Keratinocyte (primary cell): ENCODE data around the gene ASF1A. TPM values are rescaled to one million over a fixed set of nuclear protein-coding genes. Genes with fewer than 3 reads are reported as not detected.

ENCODE experiments used
- DNase-seq: peaks from one replicate; pipeline ENCODE4 v3.0.0-alpha.2; 2011; ENCODE audit warnings: low read depth, missing footprints, low spot score
- FAIRE-seq: peaks from 2 replicates; lab custom pipeline; 2011; peaks lifted over from hg19 to GRCh38; lab: Jason Lieb, UNC
- H2AFZ ChIP-seq: 2 replicates; pipeline ENCODE4 v1.6.0; 2012; ENCODE audit warnings: low read length, control low read depth, inconsistent platforms; ENCODE audit not compliant: control insufficient read depth
- H3K27ac ChIP-seq: 2 replicates; pipeline ENCODE4 v1.5.1; 2011; ENCODE audit warnings: low read length; ENCODE audit not compliant: control insufficient read depth, insufficient read depth
- H3K27me3 ChIP-seq: 3 replicates; pipeline ENCODE4 v1.6.0; 2011; ENCODE audit warnings: low read length; ENCODE audit not compliant: control insufficient read depth, insufficient read depth; ENCODE audit errors: extremely low read depth
- H3K36me3 ChIP-seq, 2 experiments: 2 replicates in 1 of 2; 3 replicates in 1 of 2; pipeline ENCODE4 v1.5.1; 2011; ENCODE audit warnings: low read length in 2 of 2, mild to moderate bottlenecking in 1 of 2; ENCODE audit not compliant: control insufficient read depth in 2 of 2, insufficient read depth in 2 of 2; ENCODE audit errors: extremely low read depth in 1 of 2
- H3K4me1 ChIP-seq: 3 replicates; pipeline ENCODE4 v1.5.1; 2011; ENCODE audit warnings: low read length; ENCODE audit not compliant: control insufficient read depth, insufficient read depth; ENCODE audit errors: extremely low read depth
- H3K4me2 ChIP-seq: 3 replicates; pipeline ENCODE4 v1.6.0; 2011; ENCODE audit warnings: low read depth, low read length; ENCODE audit not compliant: control insufficient read depth, insufficient read depth; ENCODE audit errors: extremely low read depth
- H3K4me3 ChIP-seq, 3 experiments: fragments of 200-600 bp in 1 of 3; sonication (generic) in 1 of 3; 2 replicates in 2 of 3; 3 replicates in 1 of 3; pipeline ENCODE4 v1.5.1; 2011 to 2016; ENCODE audit warnings: low read length in 3 of 3, mild to moderate bottlenecking in 3 of 3, control low read depth in 2 of 3, inconsistent platforms in 1 of 3, low read depth in 1 of 3, mixed read lengths in 1 of 3, mixed run types in 1 of 3, moderate library complexity in 1 of 3; ENCODE audit not compliant: control insufficient read depth in 2 of 3, insufficient read depth in 2 of 3; ENCODE audit errors: extremely low read depth in 1 of 3
- H3K79me2 ChIP-seq: 2 replicates; pipeline ENCODE4 v1.6.0; 2012; ENCODE audit warnings: low read length; ENCODE audit not compliant: control insufficient read depth, insufficient read depth
- H3K9ac ChIP-seq: 3 replicates; pipeline ENCODE4 v1.6.0; 2011; ENCODE audit warnings: low read length; ENCODE audit not compliant: control insufficient read depth, insufficient read depth; ENCODE audit errors: extremely low read depth
- H3K9me1 ChIP-seq: 3 replicates; pipeline ENCODE4 v1.6.0; 2011; ENCODE audit warnings: low read length; ENCODE audit not compliant: control insufficient read depth, insufficient read depth; ENCODE audit errors: extremely low read depth
- H3K9me3 ChIP-seq: 2 replicates; pipeline ENCODE4 v1.5.1; 2012; ENCODE audit warnings: low read depth, low read length; ENCODE audit not compliant: control insufficient read depth
- H4K20me1 ChIP-seq: 3 replicates; pipeline ENCODE4 v1.6.0; 2011; ENCODE audit warnings: low read length; ENCODE audit not compliant: control insufficient read depth, insufficient read depth; ENCODE audit errors: extremely low read depth
- CTCF ChIP-seq, 3 experiments: IDR thresholded peaks in 1 of 3; conservative IDR thresholded peaks in 1 of 3; optimal IDR thresholded peaks in 1 of 3; 2 replicates in 2 of 3; 3 replicates in 1 of 3; pipeline versions ENCODE3 to v1.5.1; 2011; ENCODE audit warnings: low read length in 3 of 3, mild to moderate bottlenecking in 3 of 3, moderate library complexity in 2 of 3, control low read depth in 1 of 3, inconsistent platforms in 1 of 3; ENCODE audit not compliant: insufficient read depth in 2 of 3; ENCODE audit errors: extremely low read depth in 1 of 3
- EZH2 ChIP-seq: IDR thresholded peaks from one replicate; pipeline ENCODE4 v1.6.1; 2012; ENCODE audit warnings: inconsistent platforms, mild to moderate bottlenecking, low read length, moderate library complexity
- dilution Hi-C: fragments of 300-500 bp; cut with MboI; formaldehyde crosslinking; loops from one replicate; pipeline ENCODE4 v1.7.0; 2020; ENCODE audit warnings: low sequenced_read_pairs; ENCODE audit not compliant: extremely low pct_ligation_motif_present
- polyA plus RNA-seq, 5 experiments: library from polyadenylated mRNA; depleted of rRNA in 3 of 5; stranded (reverse) in 3 of 5; stranded (forward) in 1 of 5; unstranded in 1 of 5; fragments of >200 nt; gene quantifications; 1 replicate in 1 of 5; 2 replicates in 3 of 5; 3 replicates in 1 of 5; pipeline versions ENCODE4 v1.2.1 to v1.2.3, GENCODE V29; 2011 to 2012; ENCODE audit warnings: missing spikeins in 2 of 5, low read depth in 1 of 5, low replicate concordance in 1 of 5

Gene ASF1A
- polyA plus RNA-seq, 1 donor (not counting 4 experiments of a cell fraction or from before 2014, with no cell fraction given) = 19.9 TPM

- H3K36me3 ChIP-seq = no peaks in the 10 kb centered on the region
- H3K4me3 ChIP-seq = peak overlapping the region; percentile 38 to 92 (median 72)
- H3K9me1 ChIP-seq = no peaks in the 10 kb centered on the region
- H3K9ac ChIP-seq = peak overlapping the region; percentile 90
- peaks cover 22% of the 10 kb centered on the region for H3K4me1 ChIP-seq
- no peak for DNase-seq
- TF ChIP-seq CTCF (optimal IDR thresholded peaks at IDR 0.05 in 1 of 3, IDR thresholded peaks at IDR 0.05 in 1 of 3, conservative IDR thresholded peaks at IDR 0.05 in 1 of 3; ENCODE audit: extremely low read depth in 1 of 3, insufficient read depth in 2 of 3, low read length in 3 of 3) (no peak), EZH2 (no peak)
- H3K79me2 ChIP-seq = peaks cover 45% of the 10 kb centered on the region
- dilution Hi-C loops = no loop called here
- peak overlapping the region; percentile 95 for H2AFZ ChIP-seq
- no peaks in the 10 kb centered on the region for H3K27me3 ChIP-seq
- peak overlapping the region; percentile 87 for H3K27ac ChIP-seq
- peak; percentile 69 for FAIRE-seq
- H3K9me3 ChIP-seq = no peaks in the 10 kb centered on the region
- peak overlapping the region; percentile 94 for H3K4me2 ChIP-seq
- H4K20me1 ChIP-seq = no peaks in the 10 kb centered on the region
Observed at GRCh38 chr6:118893064-118893806, 717 bp upstream of the ASF1A start.

- Histone ChIP-seq H3K4me1 (peaks cover 22% of the 10 kb centered on the region), H3K4me3 (peak overlapping the region; percentile 80 to 96 (median 94)), H3K9me1 (no peaks in the 10 kb centered on the region), H3K4me2 (peak overlapping the region; percentile 88), H3K36me3 (peaks cover 0 to 3% of the 10 kb centered on the region in 2 experiments), H3K27me3 (no peaks in the 10 kb centered on the region), H2AFZ (peak overlapping the region; percentile 66), H3K79me2 (peaks cover 57% of the 10 kb centered on the region), H3K9ac (peak overlapping the region; percentile 90), H4K20me1 (no peaks in the 10 kb centered on the region), H3K27ac (peak overlapping the region; percentile 95), H3K9me3 (no peaks in the 10 kb centered on the region)
- no peak for DNase-seq
- TF ChIP-seq CTCF (optimal IDR thresholded peaks at IDR 0.05 in 1 of 3, IDR thresholded peaks at IDR 0.05 in 1 of 3, conservative IDR thresholded peaks at IDR 0.05 in 1 of 3; ENCODE audit: extremely low read depth in 1 of 3, insufficient read depth in 2 of 3, low read length in 3 of 3) (no peak), EZH2 (no peak)
- dilution Hi-C loops = no loop called here
- FAIRE-seq = no peak
Observed at GRCh38 chr6:118894425-118895260, 691 bp downstream of the ASF1A start.
